Fibroblast of skin of right biceps (primary cell): ENCODE data around the gene RPRD1B.

ENCODE experiments used
- DNase-seq: peaks from one replicate; pipeline ENCODE4 v3.0.0-alpha.2; 2013

Gene RPRD1B

GRCh38 chr20:38040276-38040675 lies 6.7 kb downstream of the RPRD1B start:
- no peak for DNase-seq

- peak; percentile 77 for DNase-seq
Measured at GRCh38 chr20:38043512-38044300, 10.2 kb downstream of the RPRD1B start.

GRCh38 chr20:38044685-38045084 lies 11.1 kb downstream of the RPRD1B start:
- DNase-seq, result no peak

GRCh38 chr20:38046572-38046971 lies 13.0 kb downstream of the RPRD1B start:
- DNase-seq, result peak; percentile 20

GRCh38 chr20:38049800-38050199 lies 16.3 kb downstream of the RPRD1B start:
- peak; percentile 81 for DNase-seq

- peak; percentile 31 for DNase-seq
Measured at GRCh38 chr20:38050686-38051085, 17.1 kb downstream of the RPRD1B start.

GRCh38 chr20:38052870-38053269 lies 19.3 kb downstream of the RPRD1B start:
- no peak for DNase-seq

- DNase-seq, result no peak
Measured at GRCh38 chr20:38054647-38055046, 21.1 kb downstream of the RPRD1B start.

- peak; percentile 9 for DNase-seq
Measured at GRCh38 chr20:38055294-38055693, 21.7 kb downstream of the RPRD1B start.

- no peak for DNase-seq
Measured at GRCh38 chr20:38055848-38056247, 22.3 kb downstream of the RPRD1B start.

GRCh38 chr20:38057351-38057972 lies 23.9 kb downstream of the RPRD1B start:
- DNase-seq, result peak; percentile 66

- no peak for DNase-seq
Measured at GRCh38 chr20:38059832-38060231, 26.3 kb downstream of the RPRD1B start.

GRCh38 chr20:38060536-38060935 lies 27.0 kb downstream of the RPRD1B start:
- DNase-seq, result peak; percentile 76

- DNase-seq, result no peak
Measured at GRCh38 chr20:38061109-38061508, 27.6 kb downstream of the RPRD1B start.

- DNase-seq, result no peak
Measured at GRCh38 chr20:38062890-38063289, 29.3 kb downstream of the RPRD1B start.

- DNase-seq, result no peak
Measured at GRCh38 chr20:38063911-38064530, 30.5 kb downstream of the RPRD1B start.

- no peak for DNase-seq
Measured at GRCh38 chr20:38065764-38066375, 32.3 kb downstream of the RPRD1B start.

- DNase-seq, result no peak
Measured at GRCh38 chr20:38066969-38067716, 33.6 kb downstream of the RPRD1B start.

- no peak for DNase-seq
Measured at GRCh38 chr20:38067717-38068365, 34.3 kb downstream of the RPRD1B start.

GRCh38 chr20:38072898-38073297 lies 39.4 kb downstream of the RPRD1B start:
- no peak for DNase-seq

GRCh38 chr20:38073307-38074071 lies 39.9 kb downstream of the RPRD1B start:
- peak; percentile 95 for DNase-seq
